Right lobe of liver (tissue), 4 donors: Measurements from ENCODE around the gene MTA1.

Experiments
- POLR2A ChIP-seq: fragments of 450-650 bp; IDR thresholded peaks from one replicate; pipeline ENCODE4 v1.6.1; 2017; ENCODE audit warnings: antibody characterized with exemption, mild to moderate bottlenecking
- TF ChIP-seq, protein P1 (sequence below), 4 donors: fragments of 200-600 bp in 3 of 4; fragments of 450-650 bp in 1 of 4; IDR thresholded peaks; one replicate each; pipeline versions ENCODE4 v1.5.1 to v1.8.0; 2016 to 2022; ENCODE audit warnings: antibody characterized with exemption in 4 of 4, mild to moderate bottlenecking in 2 of 4
- donor health status: DM: no; HTN: no; CAD: no.
- donor health status: DM: no; HTN: no; CAD: no.
- donor health status: DM: no; HTN: yes; CAD: no.

DNA sequence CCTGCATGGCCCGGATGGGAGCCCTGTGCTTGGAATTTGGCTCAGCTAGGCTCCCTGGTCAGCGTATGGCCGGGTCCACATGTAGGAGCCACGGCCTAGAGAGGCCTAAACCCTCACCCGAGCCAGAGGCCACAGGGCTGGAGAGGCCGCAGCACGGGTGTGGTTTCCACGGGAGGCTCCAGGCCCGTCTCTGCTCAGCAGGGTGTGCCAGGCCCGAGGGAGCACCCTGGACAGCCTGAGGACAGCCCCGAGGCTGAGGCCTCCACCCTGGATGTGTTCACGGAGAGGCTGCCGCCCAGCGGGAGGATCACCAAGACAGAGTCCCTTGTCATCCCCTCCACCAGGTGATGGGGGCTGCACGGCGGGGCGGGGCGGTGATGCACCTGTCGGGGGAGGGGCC is 38.9 kb upstream of the MTA1 start:
- TF ChIP-seq, protein P1, sequence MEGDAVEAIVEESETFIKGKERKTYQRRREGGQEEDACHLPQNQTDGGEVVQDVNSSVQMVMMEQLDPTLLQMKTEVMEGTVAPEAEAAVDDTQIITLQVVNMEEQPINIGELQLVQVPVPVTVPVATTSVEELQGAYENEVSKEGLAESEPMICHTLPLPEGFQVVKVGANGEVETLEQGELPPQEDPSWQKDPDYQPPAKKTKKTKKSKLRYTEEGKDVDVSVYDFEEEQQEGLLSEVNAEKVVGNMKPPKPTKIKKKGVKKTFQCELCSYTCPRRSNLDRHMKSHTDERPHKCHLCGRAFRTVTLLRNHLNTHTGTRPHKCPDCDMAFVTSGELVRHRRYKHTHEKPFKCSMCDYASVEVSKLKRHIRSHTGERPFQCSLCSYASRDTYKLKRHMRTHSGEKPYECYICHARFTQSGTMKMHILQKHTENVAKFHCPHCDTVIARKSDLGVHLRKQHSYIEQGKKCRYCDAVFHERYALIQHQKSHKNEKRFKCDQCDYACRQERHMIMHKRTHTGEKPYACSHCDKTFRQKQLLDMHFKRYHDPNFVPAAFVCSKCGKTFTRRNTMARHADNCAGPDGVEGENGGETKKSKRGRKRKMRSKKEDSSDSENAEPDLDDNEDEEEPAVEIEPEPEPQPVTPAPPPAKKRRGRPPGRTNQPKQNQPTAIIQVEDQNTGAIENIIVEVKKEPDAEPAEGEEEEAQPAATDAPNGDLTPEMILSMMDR (IDR thresholded peaks at IDR 0.05), result no peak
- TF ChIP-seq POLR2A, result no peak
